NCI-H2107 treated with DMSO at 0.1 percent for 48 hours (cell line): ENCODE data around the gene CGN.
"Not testable (repeated sequence)": the region's sequence is repeated elsewhere in the genome, so short reads cannot be mapped to it uniquely, and the experiment has no call there.

ENCODE experiments used
- DNase-seq: peaks from one replicate; lab custom pipeline; 2025; ENCODE audit not compliant: unreplicated experiment; lab: John Stamatoyannopoulos, UW

CGN gene

DNA sequence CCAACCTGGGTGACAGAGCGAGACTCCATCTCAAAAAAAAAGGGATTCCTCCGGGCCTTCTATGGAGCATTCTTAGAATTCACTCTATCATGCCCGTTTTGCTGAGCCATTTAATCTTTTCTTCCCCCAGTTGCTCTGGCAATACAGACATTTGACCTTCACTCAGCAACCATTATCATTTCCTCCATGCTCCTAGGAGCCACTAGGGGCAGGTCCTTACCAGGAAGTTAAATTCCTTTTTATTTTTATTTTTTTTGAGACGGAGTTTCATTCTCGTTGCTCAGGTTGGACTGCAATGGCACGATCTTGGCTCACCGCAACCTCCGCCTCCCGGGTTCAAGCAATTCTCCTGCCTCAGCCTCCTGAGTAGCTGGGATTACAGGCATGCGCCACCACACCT is 9.7 kb upstream of the CGN start:
- no peak for DNase-seq

DNA sequence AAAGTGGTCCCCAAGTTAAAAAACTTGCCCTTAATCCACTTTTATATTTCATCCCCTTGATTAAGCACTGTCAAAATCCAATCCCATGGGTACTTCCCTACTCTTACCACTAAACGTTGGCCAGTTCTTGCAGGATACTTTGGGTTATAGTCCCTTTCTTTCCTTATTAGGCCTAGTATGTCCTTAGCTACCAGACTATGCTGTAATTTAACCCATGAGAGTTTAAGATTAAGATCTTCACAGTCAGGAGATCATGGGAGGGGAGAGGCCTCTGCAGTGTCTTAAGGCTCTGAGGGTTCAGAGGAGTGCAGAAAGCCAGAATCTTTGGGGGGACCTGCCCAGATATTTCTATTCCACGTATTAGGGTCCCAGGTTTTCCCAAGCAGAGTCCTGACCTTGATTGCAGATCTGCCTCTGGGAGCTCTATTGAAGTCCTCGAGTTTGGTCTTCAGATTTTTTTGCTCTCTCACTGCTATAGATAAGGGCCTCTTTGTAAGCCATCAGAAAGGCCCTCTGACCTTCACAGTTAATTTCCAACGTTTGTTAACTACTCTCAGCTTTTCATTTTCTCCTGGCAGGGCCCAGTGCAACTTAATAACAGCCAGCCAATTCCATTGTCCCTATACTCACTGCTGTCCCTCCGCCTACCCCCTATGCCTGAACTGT is 9.0 kb upstream of the CGN start:
- DNase-seq, result no peak

DNA sequence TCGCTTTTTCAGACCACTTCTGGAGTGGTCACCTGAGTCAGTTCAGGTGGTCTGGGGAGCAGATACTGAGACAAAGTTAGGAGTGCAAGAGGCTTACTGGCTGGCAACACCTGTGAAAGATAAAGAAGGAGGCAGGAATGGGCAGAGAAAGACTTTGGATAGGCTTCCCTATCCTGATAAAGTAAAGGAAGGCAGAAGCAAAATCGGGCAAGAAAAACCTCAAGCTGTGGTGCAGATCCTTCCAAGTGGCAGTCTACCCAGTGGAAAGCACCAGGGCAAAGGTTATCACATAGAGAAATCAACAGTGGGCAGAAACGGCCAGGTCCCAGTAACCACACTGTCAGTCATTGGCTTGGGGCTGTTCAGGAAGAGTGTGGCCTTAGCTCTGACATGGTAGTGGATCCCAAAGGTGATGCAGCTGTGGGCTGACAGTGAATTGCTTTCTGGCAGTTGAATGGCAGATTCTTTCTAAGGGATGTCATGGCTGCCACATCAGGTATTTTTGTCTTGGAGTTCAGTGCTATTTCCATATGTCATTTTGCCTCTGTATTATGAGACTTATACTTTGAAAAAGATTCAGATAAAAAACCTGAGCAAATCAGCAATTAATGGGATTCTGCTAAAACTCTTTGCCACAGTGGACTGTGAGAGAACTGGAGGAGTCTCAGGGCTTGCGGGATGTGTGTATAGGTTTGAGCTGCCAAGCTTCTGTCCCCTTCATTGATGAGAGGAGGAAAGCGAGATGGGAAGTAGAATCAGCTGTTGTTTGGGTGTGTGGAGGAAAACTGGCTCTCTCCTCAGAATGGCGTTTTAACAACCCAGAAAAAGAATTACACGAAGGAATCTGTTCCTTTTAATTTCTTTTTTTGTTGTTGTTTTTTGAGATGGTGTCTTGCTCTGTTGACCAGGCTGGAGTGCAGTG is 8.1 kb upstream of the CGN start:
- no peak for DNase-seq

DNA sequence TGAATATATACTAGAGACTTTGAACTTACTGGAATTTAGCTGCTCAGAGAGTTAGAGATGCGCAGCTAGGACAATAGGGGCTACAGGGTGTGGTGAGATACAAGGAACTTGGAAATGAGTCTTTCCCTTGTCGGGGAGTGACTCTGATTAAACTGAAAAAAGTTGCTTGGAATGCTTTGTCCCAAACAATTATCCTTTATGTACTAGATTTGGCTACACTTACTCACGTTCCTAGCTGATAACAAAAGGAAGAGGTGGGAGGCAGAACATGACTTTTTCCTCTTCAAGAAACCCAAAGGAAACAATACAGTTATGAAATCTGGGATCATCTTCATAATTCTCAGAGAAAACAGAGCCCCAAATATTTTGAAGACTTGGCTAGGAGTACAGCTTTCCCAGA is 6.9 kb upstream of the CGN start:
- DNase-seq, result no peak

DNA sequence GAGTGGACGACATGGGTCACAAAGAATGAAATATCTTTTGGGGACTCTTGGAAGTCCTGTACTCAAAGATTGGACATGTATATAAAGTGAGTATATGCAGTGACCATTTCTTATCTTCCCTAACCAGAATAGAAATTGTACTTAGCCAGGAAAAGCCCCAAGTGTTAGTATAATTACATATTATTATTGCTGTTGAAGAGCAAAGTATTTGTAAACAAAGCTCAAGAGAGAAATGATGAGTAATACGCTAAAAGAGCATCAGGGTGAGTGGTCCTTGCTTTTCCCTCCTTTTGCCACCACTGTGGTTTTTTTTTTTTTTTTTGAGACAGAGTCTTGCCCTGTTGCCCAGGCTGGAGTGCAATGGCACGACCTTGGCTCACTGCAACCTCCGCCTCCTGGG is 6.4 kb upstream of the CGN start:
- no peak for DNase-seq

DNA sequence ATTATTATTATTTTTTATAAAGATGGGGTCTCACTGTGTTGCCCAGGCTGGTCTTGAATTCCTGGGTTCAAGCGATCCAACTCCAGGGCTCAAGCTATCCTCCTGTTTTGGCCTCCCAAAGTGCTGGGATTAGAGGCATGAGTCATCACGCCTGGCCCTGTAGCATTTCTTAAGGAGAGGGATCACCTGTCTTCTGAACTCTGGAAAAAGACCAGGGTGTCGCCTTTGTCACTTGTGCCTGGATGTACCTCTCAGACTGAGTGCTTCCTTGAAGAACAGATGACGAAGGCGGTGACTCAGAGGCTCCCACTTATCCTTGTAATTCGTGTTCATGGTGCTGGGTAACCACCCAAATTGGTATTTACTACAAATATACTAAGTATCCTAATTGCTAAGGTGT is 2.4 kb upstream of the CGN start:
- no peak for DNase-seq

DNA sequence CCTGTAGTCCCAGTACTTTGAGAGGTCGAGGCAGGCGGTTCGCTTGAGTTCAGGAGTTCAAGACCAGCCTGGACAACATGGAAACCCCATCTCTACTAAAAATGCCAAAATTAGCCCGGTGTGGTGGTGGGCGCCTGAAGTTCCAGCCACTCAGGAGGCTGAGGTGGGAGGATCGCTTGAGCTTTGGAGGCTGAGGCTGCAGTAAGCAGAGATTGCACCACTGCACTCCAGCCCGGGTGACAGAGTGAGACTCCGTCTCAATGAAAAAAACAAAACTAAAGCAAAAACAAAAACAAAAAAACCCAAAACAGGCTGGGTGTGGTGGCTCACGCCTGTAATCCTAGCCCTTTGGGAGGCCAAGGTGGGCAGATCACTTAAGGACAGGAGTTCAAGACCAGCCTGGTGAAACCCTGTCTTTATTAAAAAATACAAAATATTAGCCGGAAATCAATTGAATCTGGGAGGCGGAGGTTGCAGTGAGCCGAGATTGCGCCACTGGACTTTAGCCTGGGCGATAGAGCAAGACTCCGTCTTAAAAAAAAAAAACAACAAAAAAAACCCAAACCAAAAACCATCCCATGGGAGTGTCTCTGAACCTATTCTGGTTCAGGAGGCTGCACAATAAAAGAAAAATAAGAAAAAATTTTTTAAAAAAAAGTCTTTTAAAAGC is 1.7 kb upstream of the CGN start:
- no peak for DNase-seq

DNA sequence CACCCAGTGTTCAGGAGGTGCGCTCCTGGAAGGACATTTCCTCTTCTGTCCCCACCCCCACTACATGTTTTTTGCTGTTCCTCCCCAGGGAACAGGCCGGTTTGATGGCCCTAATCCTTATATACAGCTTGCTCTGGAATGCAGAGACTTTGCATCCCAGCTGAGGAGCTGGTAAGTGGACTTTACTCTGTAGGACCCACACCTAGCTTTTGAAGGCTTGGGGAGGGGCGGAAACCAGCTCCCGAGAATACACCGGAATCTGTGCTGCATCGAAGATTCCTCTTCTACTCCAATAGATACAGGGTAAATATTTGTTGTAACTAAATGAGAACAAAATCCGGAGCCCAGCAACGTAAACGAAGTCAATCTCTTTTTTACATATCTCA is 1.2 kb upstream of the CGN start:
- DNase-seq, result no peak

DNA sequence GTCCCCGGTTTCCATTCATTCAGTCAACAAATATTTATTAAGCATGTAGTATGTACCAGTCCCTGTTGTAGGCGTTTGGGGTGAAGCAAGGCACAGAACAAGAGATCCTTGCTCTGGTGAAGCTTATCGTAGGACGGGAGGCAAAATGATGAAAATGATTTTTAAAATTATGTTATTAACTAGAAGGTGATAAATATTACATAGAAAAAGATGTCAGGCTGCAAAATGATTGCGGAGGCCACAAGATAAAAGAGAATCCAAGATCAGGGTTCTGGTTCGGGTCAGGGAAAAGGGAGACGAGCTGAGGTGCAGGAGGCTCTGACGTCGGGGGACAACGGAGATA is 602 bp upstream of the CGN start:
- no peak for DNase-seq

DNA sequence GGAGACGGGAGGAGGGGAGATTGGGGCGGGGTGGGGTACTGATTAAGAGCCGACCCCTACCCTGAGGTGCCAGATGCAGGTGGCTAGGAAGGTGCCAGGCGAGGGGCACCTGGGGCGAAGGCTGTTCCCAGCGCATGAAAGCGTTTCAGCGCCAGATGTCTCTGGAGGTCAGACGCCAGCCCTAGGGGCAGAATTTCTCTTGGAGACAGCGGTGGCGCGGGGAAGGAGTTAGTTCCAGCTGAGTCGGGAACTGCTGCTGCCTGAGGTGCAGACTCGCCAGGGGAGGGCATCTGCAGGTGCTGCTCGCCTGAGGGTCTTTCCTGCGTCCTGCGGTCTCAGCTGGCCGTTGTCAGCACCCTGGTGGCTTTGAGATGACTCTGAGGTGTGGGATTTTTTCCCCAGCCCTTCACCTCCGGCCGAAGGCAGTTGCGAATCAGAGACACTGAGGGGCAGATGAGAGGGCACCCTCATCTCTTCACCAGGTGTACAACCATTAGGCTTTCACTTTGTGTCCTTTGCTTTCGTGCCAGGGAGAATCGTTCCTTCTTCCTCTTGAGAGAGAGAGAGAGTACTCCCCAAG is 539 bp downstream of the CGN start:
- DNase-seq, result peak; percentile 31

DNA sequence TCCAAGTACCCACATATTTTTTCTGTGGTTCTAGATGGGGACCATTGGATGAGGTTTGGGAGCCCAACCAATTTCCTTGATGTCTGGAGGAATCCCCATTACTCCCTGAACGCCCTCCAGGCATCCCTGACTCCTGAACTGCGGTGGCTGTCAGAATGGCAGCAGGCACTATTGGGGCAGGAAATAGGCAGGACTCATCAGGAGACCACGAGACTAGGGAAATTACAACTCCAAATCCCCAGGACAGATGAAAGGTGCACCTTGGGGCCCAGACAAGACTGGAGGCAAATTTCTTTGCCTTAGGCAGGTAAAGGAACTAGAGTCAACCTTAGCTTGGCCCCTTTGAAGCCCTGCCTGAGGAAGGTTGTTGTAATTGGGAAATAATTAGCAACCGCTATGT is 1.1 kb downstream of the CGN start:
- no peak for DNase-seq

DNA sequence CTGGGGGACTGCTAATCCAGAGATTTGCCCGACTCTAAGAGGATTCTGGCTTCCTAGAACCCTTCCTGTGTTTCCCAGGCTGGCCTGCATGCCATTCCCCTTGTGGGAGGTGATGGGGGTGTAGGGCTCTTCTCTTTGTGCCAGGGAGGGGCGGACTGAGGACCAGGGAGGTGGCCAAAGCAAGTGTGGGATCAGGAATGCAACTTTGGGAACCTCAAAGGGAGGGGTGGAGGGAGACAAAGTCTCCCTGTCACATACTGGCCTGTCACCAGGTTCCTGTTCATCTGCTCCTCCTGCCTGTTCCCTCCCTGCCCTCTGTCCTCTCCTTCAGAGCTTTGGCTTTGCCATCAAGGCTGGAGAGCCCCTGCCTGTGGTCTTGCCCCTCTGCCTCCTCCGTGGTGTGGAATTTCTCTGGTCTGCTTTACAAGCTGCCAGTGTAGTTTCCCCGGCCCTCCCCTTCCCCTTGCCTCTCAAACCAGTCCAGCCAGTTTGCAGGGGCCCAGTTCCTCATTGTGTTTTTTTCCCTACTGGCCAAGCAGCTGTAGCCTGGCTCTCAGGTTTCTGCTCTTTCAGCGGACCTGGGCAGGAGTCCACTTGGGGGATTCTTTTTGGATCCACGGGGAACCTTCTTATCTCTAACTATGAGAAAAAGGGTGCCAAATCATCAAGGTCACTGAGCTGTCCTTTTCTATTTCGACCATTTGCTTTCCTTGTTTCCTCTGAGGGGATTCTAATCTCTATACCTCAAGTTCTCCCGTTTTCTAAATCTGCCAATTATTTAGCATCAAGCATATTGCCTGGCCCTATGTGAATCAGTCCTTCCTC is 1.8 kb downstream of the CGN start:
- no peak for DNase-seq

DNA sequence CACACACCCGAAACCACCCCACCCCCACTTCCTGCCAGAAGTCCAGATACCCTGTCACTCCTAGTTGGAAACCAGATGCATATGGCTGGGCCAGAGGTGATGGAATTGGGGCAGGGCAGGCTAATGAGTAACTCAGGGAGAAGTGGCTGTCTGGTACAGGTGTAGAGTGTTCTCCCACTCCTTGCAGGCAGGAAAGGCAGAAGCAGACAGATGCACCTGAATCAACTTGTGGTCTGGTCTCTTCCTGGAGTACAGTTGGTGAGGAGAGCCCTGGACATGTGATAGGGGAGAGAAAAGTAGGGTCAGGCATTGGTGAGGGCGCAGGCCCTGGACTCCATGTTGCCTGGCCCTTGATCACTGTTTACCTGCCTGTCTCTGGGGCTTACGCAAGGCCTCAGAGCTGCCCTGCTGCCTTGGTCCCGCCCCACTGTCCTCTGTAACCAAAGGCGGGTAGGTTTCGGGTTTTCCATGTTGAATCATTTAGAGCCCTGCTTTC is 2.5 kb downstream of the CGN start:
- DNase-seq, result no peak

DNA sequence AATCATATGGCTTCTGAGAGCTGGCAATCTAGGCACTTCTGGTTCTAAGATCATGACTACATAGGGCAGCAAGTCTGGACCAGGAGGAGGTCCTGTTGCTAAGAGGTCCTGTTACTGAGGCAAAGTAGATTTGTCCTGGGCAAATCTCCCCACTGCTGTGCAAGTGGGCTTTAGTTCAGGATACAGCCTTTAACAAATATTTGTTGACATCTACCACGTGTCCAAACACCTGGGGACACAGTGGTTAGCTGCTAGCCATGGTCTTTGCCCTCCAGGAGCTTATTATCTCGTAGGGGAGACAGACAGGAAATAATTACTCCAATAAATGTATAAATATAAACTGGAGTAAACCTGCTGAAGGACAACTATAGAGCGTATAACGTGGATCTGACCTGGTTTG is 3.2 kb downstream of the CGN start:
- no peak for DNase-seq

DNA sequence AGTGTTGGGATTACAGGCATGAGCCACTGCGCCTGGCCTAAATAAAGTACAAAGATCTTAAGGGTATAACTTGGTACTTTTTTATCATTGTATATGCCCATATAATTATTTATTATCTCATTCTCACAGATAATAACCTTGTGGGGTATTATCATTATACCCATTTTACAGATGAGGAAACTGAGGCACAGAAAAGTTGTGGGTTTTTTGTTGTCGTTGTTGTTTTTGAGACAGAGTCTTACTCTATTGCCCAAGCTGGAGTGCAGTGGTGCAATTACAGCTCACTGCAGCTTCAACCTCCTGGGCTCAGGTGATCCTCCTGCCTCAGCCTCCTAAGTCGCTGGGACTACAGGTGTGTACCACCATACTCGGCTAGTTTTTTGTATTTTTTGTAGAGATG is 4.1 kb downstream of the CGN start:
- DNase-seq, result no peak

DNA sequence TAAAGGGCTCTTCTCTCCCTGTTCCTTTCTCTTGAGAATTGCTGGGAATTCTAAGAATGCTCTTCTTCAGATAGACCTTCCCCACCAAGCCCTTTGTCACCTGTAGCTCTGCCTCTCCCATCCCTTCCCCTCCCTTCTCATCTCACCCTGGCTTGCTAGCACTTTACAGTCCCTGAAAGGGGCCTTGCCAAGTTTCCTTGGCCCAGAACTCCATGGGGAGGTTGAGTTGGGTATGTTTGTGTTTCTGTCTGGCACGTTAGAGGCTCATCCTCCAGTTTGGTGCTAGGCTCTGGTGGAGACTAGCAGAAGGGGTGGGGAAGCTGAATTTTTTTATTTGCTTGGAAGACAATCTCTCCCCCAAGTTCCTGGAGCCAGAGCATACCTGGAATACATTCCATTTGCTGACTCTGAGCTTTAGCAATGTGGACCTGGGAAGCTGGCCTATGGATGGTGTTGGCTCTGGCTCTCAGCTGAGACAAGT is 4.9 kb downstream of the CGN start:
- DNase-seq, result no peak

DNA sequence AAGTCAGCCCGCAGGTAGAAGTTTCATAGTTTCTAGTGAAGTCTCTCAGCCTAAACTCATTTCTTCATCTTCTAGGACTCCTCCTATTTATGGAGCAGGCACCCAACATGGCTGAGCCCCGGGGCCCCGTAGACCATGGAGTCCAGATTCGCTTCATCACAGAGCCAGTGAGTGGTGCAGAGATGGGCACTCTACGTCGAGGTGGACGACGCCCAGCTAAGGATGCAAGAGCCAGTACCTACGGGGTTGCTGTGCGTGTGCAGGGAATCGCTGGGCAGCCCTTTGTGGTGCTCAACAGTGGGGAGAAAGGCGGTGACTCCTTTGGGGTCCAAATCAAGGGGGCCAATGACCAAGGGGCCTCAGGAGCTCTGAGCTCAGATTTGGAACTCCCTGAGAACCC is 7.2 kb downstream of the CGN start:
- no peak for DNase-seq

DNA sequence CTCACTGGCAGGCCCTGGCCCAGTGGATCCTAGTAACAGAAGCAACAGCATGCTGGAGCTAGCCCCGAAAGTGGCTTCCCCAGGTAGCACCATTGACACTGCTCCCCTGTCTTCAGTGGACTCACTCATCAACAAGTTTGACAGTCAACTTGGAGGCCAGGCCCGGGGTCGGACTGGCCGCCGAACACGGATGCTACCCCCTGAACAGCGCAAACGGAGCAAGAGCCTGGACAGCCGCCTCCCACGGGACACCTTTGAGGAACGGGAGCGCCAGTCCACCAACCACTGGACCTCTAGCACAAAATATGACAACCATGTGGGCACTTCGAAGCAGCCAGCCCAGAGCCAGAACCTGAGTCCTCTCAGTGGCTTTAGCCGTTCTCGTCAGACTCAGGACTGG is 7.7 kb downstream of the CGN start:
- DNase-seq, result no peak

DNA sequence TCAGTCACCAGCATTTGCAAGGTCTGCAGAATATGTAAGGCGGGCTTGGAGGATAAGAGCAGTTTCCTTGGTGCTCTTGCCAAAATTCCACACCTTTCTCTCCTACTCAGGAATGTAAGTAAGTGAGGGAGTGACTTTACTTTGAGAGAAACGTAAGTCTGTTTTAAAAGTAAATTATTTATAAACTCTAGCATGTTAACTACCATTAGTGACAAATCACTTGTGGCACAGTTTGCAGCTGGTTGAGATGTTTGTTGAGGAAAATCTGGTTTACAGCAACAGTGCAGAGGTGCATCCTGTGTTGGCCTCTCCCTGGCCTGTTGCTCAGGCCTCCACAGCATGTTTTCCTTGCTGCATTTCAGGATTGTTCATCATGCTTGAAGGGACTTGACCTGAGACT is 8.5 kb downstream of the CGN start:
- DNase-seq, result no peak

DNA sequence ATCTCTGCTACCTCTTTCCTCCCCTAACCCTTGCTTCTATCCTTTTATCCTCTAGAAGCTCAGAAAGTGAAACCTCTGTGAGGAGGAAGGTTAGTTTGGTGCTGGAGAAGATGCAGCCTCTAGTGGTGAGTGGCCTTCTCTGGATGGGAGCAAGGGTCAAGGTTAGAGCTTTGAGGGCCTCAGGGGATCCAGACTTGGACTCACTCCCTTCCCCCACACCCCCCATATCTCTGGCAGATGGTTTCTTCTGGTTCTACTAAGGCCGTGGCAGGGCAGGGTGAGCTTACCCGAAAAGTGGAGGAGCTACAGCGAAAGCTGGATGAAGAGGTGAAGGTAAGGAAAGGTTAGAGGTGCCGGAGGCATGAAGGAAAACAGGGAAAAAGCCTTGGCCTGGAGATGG is 9.2 kb downstream of the CGN start:
- no peak for DNase-seq

DNA sequence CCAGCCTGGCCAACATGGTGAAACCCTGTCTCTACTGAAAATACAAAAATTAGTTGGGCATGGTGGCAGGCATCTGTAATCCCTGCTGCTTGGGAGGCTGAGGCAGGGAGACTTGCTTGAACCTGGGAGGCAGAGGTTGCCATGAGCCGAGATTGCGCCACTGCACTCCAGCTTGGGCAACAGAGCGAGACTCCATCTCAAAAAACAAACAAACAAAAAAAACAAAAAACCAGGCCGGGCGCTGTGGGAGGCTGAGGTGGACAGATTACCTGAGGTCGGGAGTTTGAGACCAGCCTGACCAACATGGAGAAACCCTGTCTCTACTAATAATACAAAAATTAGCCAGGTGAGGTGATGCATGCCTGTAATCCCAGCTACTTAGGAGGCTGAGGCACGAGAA is 11.2 kb downstream of the CGN start:
- DNase-seq, result not testable (repeated sequence)
